ENCODE results near the gene CERK. TPM values are rescaled to one million over a fixed set of nuclear protein-coding genes. Genes with fewer than 3 reads are reported as not detected.

Gene CERK
- total and polyA plus RNA-seq, 2 of the 13 experiments (the other 11 are each of a cell fraction or from before 2014, with no cell fraction given): 40.3 to 41.9 TPM

DNA sequence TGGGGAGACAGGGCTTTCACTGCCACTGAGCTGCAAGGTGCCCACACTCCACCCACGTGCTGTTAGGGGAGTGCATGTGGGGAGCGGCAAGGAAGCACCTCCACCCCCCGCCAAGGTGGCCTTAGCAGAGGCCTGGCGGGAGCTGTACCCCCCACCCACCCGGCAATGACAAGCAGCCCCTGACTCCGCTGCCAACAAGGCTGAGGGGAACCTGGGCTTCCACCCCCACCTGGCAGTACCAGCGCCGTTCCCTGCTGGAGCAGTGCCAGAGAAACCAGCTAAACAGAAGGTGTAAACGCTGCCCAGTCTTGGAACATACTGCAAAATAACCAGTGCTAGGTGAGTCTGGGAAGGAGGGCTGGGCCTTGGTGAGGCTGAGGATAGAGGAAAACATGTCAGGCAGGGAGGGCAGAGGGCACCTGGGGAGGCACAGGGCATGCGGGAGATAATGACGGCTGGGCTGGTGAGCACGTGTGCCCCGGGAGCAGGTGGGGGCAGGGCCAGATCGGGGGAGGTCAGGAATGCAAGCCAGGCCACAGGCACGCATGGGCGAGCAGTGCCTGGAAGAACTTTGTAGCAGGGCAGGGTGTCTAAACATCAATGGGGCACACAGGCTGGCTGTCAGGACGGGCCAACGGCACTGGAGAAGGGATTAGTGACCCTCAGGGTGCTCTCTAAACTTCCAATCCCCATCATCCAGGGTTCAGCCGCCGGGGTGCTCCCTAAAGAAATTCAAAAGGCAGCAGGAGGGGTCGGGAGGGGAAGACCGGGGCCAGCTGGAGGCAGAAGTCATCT is 6.6 kb downstream of the CERK start (continued):
- TF ChIP-seq, protein P1, sequence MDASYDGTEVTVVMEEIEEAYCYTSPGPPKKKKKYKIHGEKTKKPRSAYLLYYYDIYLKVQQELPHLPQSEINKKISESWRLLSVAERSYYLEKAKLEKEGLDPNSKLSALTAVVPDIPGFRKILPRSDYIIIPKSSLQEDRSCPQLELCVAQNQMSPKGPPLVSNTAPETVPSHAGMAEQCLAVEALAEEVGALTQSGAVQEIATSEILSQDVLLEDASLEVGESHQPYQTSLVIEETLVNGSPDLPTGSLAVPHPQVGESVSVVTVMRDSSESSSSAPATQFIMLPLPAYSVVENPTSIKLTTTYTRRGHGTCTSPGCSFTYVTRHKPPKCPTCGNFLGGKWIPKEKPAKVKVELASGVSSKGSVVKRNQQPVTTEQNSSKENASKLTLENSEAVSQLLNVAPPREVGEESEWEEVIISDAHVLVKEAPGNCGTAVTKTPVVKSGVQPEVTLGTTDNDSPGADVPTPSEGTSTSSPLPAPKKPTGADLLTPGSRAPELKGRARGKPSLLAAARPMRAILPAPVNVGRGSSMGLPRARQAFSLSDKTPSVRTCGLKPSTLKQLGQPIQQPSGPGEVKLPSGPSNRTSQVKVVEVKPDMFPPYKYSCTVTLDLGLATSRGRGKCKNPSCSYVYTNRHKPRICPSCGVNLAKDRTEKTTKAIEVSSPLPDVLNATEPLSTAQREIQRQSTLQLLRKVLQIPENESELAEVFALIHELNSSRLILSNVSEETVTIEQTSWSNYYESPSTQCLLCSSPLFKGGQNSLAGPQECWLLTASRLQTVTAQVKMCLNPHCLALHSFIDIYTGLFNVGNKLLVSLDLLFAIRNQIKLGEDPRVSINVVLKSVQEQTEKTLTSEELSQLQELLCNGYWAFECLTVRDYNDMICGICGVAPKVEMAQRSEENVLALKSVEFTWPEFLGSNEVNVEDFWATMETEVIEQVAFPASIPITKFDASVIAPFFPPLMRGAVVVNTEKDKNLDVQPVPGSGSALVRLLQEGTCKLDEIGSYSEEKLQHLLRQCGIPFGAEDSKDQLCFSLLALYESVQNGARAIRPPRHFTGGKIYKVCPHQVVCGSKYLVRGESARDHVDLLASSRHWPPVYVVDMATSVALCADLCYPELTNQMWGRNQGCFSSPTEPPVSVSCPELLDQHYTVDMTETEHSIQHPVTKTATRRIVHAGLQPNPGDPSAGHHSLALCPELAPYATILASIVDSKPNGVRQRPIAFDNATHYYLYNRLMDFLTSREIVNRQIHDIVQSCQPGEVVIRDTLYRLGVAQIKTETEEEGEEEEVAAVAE (CRISPR knock-in tag; IDR thresholded peaks at IDR 0.05; ENCODE audit: borderline replicate concordance): peak; percentile 72; the same call in 1 of the 2 replicates
- no peak for TF ChIP-seq MAFG (CRISPR knock-in tag; IDR thresholded peaks at IDR 0.05)
- TF ChIP-seq, protein P2, sequence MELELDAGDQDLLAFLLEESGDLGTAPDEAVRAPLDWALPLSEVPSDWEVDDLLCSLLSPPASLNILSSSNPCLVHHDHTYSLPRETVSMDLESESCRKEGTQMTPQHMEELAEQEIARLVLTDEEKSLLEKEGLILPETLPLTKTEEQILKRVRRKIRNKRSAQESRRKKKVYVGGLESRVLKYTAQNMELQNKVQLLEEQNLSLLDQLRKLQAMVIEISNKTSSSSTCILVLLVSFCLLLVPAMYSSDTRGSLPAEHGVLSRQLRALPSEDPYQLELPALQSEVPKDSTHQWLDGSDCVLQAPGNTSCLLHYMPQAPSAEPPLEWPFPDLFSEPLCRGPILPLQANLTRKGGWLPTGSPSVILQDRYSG (CRISPR knock-in tag; IDR thresholded peaks at IDR 0.05): no peak
- TF ChIP-seq TCF12 (IDR thresholded peaks at IDR 0.05): no peak
- TF ChIP-seq TCF12 (CRISPR knock-in tag; IDR thresholded peaks at IDR 0.05): peak; percentile 43; the same call in 1 of the 2 replicates
- peak; percentile 43; the same call in 1 of the 2 replicates for TF ChIP-seq HOMEZ (CRISPR knock-in tag; IDR thresholded peaks at IDR 0.05; ENCODE audit: low read depth)
- TF ChIP-seq ZBTB26 (CRISPR knock-in tag; IDR thresholded peaks at IDR 0.05; ENCODE audit: borderline replicate concordance): no peak
- no peak for TF ChIP-seq ZNF740 (CRISPR knock-in tag; IDR thresholded peaks at IDR 0.05)
- peak; percentile 94 for TF ChIP-seq TBX2 (CRISPR knock-in tag; IDR thresholded peaks at IDR 0.05; ENCODE audit: borderline replicate concordance)
- TF ChIP-seq NKX3-1 (CRISPR knock-in tag; IDR thresholded peaks at IDR 0.05): no peak
- TF ChIP-seq, protein P3, sequence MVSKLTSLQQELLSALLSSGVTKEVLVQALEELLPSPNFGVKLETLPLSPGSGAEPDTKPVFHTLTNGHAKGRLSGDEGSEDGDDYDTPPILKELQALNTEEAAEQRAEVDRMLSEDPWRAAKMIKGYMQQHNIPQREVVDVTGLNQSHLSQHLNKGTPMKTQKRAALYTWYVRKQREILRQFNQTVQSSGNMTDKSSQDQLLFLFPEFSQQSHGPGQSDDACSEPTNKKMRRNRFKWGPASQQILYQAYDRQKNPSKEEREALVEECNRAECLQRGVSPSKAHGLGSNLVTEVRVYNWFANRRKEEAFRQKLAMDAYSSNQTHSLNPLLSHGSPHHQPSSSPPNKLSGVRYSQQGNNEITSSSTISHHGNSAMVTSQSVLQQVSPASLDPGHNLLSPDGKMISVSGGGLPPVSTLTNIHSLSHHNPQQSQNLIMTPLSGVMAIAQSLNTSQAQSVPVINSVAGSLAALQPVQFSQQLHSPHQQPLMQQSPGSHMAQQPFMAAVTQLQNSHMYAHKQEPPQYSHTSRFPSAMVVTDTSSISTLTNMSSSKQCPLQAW (CRISPR knock-in tag; IDR thresholded peaks at IDR 0.05): peak; percentile 92
- no peak for TF ChIP-seq KLF9 (CRISPR knock-in tag; IDR thresholded peaks at IDR 0.05; ENCODE audit: low read depth)
- TF ChIP-seq POLR2G (IDR thresholded peaks at IDR 0.05; ENCODE audit: low read depth, low read length): no peak
- peak; percentile 74; the same call in 1 of the 2 replicates for TF ChIP-seq ZNF317 (CRISPR knock-in tag; IDR thresholded peaks at IDR 0.05)
- TF ChIP-seq GATA4 (IDR thresholded peaks at IDR 0.05; ENCODE audit: borderline replicate concordance, low read depth): peak; percentile 44; the same call in 1 of the 2 replicates
- TF ChIP-seq CHD2 (IDR thresholded peaks at IDR 0.05; ENCODE audit: low read depth, low read length): peak; percentile 18; the same call in 1 of the 2 replicates
- peak; percentile 52; the same call in 1 of the 2 replicates for TF ChIP-seq SP2 (CRISPR knock-in tag; IDR thresholded peaks at IDR 0.05)
- no peak for TF ChIP-seq ZNF7 (CRISPR knock-in tag; IDR thresholded peaks at IDR 0.05)
- peak; percentile 46 for TF ChIP-seq IKZF4 (CRISPR knock-in tag; IDR thresholded peaks at IDR 0.05; ENCODE audit: borderline replicate concordance, low read depth, not compliant biosample characterization)

Measured in HepG2 (cell line).